NCI-H1092 treated with DMSO at 0.1 percent for 48 hours (cell line): ENCODE data around the gene CARD11.

Experiments used
- DNase-seq: peaks from one replicate; lab custom pipeline; 2025; lab: John Stamatoyannopoulos, UW

Gene CARD11

GRCh38 chr7:2982401-2982800 lies 61.3 kb downstream of the CARD11 start:
- no peak for DNase-seq

DNA sequence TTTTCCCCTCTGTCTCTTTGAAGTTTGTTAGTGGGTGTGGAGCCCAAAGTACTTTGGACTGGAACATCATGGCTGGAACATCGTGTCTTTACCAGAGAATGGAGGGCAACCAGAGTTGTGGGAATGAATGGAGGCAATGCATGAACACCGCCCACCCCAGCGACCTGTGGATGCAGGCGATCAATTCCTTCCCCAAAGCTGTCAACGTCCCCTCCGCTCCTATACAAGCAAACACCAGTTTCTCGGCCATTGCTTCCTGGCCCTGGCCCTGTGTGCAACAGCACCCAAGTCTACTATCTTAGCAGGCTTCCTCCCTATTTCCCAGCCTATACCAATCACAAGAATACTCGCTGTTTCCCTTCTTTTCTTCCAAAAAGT lies 62.6 kb downstream of the CARD11 start:
- DNase-seq: no peak

DNA sequence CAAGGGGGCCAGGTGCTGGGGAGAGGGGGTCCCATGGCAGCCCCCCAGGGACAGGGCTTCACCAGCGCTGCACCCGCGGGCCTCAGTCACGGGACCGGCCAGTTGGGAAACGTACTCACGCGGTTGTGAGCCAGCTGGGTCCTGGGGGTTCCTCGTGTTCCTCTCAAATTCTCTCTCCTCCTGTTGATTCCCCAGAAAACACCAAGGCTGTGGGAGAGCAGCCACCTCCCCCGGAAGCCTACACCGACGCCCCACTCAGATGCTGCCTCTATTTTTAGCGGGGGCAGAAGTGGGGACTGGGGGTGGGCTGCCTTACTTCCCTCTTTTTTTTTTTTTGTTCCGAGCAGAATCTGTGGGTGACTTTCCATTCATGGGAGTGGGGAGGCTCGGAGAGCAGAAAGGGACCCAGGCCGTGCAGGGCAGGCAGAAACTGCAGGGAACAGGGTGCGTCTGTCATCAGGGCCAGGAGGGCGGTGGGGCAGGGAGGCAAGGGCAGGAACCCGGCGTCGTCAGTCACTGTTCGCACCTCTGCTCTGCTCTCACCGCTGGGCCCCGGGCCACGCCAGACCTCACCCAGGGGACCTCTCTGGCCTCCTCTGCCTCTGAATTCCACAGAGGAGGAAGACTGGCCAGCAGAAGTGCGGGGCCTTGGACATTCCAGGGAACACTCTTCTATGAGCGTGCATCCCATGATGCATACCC lies 63.1 kb downstream of the CARD11 start:
- DNase-seq: no peak

DNA sequence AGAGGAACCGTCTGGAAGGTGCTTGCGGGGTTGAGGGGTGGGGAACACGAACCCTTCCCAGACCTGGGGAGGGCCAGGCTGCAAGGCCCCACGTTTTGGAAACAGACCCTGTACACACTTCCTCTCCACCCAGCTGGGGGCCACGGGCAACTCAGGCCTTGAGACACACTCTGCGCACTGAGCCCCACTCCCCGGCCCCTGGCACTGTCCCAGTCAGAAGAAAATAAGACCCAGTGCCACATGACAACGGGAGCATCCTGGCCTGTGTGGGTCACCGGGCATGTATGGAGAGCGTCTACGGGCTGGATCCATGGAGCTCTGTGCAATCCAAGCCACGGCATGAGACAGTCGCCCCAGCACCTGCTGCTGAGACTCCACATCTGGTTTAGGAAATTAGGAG lies 63.7 kb downstream of the CARD11 start:
- DNase-seq: no peak

- DNase-seq: no peak
Measured at GRCh38 chr7:2979201-2979631, 64.5 kb downstream of the CARD11 start.

GRCh38 chr7:2978408-2978807 lies 65.3 kb downstream of the CARD11 start:
- no peak for DNase-seq

DNA sequence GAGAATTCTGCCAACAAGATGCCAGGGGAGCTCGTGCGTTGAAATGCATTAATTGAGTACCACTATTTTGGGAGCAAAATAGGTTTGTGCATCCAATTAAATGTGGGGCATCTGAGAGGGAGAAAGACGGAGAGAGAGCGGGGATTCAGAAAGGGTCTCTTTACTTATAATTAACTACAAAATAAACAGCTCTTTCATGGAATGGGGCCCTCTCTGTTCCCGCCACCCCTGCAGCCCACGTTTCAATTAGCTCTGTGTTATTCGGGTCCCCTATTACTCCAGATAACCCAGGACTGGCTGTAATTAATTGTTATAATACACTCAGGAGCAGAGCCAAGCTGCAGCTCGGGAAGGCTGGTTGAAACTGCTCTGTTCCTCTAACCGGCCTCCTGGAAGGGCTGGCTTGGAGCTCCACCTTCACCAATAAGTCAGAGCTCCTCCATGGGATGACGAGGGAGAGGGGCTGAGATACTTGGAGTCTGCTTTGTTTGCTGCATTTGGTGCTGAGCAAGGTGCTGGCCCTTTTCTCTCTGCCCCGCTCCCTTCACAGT lies 67.8 kb downstream of the CARD11 start:
- DNase-seq: no peak

DNA sequence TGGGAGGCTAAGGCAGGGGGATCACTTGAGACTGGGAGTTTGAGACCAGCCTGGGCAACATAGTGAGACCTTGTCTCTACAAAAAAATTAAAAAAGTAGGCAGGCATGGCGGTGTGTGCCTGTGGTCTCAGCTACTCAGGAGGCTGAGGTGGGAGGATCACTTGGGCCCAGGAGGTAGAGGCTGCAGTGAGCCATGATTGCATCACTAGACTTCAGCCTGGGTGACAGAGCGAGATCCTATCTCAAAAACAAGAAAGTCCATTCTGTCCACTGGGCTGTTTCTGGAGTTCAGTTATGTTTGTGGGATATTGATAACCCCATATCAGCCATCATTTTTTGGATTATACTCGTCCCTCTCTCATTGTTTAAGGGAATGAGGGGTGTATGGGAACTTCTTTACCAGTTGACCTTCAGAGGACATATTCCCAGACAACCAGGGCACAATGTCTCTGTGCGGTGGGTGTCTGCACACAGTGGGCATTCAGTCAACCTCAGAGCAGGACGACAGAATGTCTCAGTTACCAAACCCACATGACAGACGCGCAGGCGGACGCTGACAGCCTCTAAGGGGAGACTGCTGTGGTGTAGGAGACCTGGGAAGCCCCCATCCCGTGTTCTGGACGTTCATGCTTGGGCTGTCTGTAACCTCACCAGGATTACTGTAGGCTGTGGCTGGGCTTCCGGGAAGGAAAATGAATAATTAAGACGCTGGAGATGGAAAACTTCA lies 69.4 kb downstream of the CARD11 start:
- DNase-seq: no peak

GRCh38 chr7:2972835-2973161 lies 70.9 kb downstream of the CARD11 start:
- no peak for DNase-seq

DNA sequence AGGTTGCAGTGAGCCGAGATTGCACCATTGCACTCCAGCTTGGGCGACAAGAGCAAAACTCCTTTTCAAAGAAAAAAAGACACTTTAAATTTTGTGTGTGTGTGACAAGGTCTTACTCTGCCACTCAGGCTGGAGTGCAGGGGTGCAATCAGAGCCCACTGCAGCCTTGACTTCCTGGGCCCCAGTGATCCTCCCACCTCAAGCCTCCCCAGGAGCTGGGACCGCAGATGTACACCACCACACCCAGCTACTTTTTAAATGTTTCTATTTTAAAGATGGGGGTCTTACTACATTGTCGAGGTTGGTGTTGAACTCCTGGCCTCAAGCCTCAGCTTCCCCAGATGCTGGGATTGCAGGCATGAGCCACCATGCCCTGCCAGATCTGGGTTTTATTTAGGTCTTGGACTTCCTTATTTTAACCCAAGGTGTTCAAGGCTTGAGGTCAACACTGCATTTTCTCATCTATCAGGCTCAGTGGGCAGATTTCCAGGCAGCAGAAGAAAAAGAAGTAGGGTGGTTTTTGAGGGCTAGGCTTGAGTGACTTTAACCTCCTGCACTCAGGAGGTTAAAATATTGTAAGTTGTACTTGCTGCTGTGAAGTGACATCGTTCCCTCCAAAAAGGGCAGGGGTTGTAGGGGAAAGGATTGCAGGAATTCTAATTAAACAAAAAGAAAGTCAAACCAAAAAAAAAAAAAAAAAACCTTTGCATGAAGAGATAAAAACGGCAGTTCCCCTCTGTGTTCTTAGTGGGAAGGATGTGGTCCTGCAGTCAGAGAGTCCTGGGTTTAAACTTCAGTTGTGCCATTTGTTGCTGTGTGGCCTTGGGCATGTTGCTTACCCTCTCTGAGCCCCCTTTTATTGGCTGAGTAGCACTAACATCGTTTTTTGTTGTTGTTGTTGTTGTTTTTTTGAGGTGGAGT lies 71.5 kb downstream of the CARD11 start:
- DNase-seq: no peak

DNA sequence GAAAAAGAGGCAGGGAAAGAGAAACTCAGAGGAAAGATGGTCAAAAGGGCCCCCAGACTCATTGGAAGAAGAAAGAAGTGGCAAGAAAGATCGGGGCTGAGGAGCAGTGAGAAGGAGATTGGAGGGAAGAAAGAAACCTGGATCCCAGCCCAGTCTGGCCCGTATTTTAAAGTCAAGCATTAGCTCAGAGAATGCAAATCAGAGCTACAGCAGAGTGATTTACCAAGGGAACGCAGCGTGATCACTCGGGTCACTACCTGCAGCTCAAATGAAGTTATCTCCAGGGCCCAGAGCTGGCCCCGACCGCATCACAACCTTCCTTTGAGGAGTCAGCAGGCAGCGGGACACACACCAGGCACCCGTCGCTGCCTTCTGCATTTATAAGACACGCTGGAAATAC lies 72.8 kb downstream of the CARD11 start:
- no peak for DNase-seq

DNA sequence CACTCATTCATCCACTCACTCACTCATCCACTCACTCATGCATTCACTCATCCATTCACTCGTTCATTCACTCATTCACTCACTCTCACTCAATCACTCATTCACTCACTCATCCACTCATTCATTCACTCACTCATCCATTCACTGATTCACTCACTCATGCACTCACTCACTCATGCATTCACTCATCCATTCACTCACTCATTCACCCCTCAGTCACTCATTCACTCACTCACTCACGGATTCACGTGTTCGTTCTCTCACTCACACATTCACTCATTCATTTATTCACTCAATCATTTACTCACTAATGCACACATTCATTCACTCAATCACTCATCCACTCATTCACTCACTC lies 73.4 kb downstream of the CARD11 start:
- no peak for DNase-seq

DNA sequence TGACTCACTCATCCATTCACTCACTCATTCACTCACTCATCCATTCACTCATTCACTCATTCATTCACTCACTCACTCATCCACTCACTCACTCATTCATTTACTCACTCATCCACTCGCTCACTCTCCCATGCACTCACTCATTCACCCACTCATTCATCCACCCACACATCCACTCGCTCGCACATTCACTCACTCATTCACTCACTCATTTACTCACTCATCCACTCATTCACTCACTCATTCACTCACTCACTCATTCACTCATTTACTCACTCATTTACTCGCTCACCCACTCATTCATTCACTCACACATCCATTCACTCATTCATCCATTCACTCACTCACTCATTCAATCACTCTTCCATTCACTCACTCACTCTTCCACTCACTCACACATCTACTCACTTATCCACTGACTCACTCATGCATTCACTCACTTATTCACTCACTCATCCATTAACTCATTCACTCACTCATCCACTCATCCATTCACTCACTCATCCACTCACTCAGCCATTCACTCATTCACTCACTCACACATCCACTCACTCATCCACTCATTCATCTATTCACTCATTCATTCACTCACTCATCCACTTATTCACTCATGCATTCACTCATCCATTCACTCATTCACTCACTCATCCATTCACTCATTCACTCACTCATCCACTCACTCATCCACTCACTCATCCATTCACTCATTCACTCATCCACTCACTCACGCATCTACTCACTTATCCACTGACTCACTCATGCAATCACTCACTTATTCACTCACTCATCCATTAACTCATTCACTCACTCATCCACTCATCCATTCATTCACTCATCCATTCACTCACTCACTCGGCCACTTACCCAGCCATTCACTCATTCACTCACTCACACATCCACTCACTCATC lies 74.0 kb downstream of the CARD11 start:
- no peak for DNase-seq

- no peak for DNase-seq
Measured at GRCh38 chr7:2968616-2969397, 74.9 kb downstream of the CARD11 start.

GRCh38 chr7:2968176-2968575 lies 75.5 kb downstream of the CARD11 start:
- no peak for DNase-seq

DNA sequence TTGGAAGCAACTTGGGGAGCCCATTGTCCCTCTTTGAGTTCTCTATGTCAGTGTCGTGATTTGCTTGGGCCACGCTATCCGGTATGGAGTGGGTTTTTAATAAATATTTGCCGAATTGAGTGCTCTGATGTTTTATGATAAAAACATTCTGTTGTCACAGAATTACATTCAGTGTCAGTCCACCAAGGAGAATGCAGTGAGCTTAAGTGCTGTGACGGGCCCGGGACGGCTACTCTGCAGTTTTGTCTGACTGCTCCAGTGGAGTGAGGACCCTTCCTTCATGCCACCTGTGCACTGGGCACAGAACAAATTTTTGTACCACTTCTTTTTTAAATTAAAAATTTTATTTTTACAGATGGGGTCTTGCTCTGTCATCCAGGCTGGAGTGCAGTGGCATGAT lies 76.0 kb downstream of the CARD11 start:
- DNase-seq: no peak

GRCh38 chr7:2967253-2967652 lies 76.4 kb downstream of the CARD11 start:
- DNase-seq: no peak

DNA sequence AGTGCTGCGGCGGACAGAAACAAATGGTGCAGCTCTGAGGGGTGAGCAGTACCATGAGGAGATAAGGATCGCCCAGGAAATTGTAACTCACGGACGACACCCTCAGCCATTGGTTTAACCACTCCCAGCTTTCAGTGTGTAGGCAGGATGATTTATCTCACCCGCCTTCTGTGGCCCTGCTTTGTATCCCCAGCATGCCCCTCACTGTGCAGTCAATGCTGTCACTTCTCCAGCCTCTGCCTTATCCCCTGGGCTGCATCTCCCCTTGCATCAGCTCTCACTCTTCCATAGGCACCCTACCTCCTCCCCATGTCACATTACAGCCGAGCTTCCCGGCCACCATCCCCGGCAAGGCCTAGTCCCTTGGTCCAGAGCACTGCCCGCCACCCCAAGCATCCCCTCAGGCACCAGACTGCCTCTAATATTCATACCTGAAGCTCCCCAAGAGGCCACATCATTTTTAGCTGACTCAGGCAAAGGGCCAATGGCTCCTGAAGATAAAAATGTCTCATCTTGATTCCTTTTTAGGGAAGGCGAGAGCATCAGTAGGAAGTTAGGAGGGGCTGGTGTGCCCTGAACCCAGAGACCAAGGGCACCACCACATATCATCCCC lies 77.1 kb downstream of the CARD11 start:
- no peak for DNase-seq

DNA sequence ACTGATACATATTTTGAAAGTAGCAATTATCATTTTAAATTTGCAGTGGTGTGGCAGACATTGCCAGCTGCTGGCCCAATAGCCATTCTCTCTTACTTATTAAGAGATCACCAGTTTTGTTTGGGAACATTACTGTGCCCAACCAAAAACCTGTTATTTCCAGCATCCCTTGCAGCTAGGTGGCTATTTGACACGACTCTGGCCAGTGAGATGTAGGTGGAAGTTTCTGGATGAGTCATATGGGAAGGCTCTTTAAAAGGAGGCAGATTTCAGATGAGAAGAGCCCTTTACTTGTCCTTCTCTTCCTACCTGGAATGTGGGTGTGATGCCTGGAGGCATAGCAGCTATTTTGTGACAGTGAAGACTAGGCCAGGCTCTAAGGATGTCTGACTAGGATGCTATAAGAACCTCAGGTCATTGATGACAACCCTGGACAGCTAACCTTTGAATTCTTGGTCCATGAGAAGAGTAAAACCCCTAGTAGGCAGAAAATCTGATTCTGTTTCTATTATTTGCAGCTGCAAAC lies 77.9 kb downstream of the CARD11 start:
- no peak for DNase-seq

GRCh38 chr7:2965301-2965700 lies 78.4 kb downstream of the CARD11 start:
- peak; percentile 8 for DNase-seq
